GM20431 (cell line): ENCODE data around the gene OSBPL10.

Experiments
- in situ Hi-C: fragments of 300-500 bp; cut with MseI, MboI; formaldehyde crosslinking; loops from one replicate; pipeline ENCODE4 v1.15.0; 2020; ENCODE audit warnings: low sequenced_read_pairs; ENCODE audit not compliant: unreplicated experiment

The OSBPL10 gene

GRCh38 chr3:31661286-31661685, 319.8 kb downstream of the OSBPL10 start:
- in situ Hi-C loops, result no loop called here

- in situ Hi-C loops, result no loop called here
Observed at GRCh38 chr3:31659246-31659645, 321.8 kb downstream of the OSBPL10 start.

DNA sequence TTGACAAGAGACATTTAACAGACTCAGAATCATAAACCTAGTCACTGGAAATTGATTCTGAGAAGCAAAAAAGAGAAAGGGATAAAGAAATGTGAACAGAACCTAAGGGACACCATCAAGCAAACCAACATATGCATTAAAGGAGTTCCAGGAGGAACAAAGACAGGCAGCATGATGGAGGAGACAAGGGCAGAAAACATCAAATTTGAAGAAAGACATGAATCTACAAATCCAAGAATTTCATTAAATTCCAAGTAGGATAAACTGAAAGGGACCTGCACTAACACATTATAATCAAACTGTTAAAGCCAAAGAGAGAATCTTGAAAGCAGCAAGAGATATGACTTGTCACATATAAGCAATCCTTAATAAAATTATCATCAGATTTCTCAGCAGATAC, 326.1 kb downstream of the OSBPL10 start:
- in situ Hi-C loops, result no loop called here

DNA sequence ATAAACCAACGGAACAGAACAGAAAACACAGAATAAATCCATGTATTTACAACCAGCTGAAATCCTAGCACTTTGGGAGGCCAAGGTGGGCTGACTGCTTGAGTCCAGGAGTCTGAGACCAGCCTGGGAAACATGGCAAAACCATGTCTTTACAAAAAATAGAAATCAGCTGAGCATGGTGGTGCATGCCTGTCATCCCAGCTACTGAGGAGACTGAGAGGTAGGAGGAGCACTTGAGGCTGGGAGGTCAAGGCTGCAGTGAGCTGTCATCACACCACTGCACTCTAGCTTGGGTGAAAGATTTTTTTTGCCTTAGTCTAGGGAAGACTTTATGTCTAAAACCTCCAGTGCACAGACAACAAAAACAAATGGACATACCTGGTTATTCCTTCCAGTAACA, 327.6 kb downstream of the OSBPL10 start:
- in situ Hi-C loops, result no loop called here

GRCh38 chr3:31652296-31652695, 328.8 kb downstream of the OSBPL10 start:
- in situ Hi-C loops, result no loop called here

DNA sequence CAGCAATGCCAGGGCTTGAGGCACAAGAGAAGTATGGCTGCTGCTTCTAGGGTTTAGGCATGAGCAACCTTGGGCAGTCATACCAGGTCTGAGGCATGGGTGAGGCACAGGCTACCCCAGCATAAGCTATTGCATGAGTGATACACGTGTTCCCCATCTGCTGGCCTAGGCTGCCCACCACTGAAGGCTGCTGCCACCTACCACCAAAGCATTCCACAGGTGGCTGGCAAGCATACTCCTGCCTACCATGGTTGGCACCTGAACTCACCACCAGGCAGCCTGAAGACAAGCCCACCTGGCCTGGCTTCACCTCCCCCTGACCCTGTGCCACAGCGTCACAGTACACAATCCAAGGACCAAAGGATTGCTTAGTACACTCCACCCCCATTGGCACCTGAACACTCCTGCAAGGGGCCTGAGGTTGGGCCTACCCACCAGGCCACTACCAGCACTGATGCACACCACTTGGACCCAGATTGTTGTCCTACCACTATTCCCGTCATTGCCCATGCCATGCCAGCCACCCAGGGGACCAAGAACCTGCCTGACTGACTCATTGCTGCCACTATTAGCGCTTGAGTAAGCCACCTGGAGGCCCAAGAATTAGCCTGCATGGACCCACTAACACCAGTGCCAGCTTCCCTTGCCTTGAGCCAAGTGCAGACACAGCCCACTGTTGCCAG, 332.6 kb downstream of the OSBPL10 start:
- in situ Hi-C loops, result no loop called here

DNA sequence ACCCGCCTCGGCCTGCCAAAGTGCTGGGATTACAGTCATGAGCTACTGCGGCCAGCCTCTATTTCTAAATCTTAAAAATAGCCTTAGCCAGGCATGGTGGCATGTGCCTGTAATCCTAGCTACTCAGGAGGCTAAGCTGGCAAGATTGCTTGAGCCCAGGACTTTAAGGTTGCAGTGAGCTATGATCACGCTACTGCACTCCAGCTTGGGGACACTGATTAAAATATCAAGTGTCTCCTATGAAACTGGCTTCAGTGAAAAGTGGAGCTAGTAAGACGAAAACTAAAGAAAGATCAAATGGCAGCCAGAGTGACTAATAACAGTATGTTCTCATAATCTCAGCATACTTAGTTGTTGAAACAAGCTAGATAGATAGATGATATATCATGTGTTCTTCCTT, 335.8 kb downstream of the OSBPL10 start:
- in situ Hi-C loops, result no loop called here

- in situ Hi-C loops, result no loop called here
Observed at GRCh38 chr3:31639828-31640227, 341.2 kb downstream of the OSBPL10 start.

DNA sequence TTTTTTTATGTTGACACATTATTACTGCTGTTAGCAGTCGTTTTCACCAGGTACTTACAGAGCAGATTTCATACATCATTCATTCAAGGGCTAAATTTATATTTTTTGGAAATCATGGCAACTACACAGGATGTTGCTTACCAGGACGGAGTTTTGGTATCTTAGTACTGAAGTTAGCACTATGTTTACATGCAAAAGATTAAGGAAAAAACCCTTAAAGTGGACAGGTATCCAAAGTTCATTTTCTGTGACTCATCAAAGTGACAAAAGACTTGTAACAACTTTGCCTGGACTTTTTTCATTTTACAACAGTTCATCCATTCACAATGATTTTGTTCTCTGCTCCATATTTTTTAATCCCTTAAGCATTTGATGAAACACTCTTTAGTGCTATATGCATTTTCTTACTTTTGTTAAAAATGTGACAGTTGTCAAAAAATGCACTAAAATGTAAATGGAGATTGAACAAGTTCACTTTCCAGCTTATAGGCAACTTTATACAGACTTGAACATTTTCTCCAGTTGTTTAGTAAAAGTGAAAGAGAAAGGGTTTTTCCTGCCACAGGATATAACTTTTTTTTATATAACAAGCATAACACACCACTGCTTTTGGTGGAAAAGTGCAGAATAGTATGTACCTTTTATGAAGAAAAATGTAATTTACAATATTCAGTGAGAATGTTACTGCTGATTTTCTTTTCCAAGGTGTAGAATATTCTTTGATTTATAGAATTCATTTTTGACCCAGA, 344.2 kb downstream of the OSBPL10 start:
- in situ Hi-C loops, result no loop called here

DNA sequence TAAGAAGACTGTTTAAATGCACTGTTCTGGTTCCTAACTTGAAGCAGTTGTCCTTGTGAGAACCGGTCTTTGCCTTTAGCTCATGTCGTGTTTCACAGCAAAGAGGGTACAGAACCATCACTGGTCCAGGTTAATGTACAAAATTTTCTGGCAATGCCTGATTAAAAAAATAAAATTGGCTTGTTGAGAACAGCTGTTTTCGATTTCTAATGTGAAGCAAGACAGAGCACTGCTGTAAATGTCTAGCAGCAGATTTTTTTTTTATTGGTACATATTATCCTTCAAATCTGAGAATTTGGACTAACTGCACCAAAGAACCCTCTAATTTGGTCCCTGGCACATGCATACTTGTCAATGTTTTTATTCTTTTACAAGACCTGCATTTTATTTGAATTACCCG, 345.0 kb downstream of the OSBPL10 start:
- in situ Hi-C loops, result no loop called here

DNA sequence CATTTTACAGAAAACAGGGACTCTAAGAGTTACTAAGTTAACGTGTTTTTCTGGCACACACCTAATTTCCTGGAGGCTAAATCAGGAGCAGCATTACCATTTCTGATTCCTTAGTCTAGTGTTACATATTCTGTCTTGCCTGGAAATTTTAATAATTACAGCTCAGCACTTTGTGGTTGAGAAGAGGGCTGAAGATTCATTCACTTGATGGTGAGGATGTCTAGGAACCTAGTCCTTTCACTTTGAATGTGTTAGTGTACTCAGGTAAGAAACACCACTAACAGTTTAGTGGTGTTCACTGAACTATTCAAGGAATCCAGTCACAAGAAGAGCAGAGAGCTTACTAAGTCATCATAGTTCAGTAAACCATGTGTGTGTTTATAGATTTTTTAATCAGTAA, 345.5 kb downstream of the OSBPL10 start:
- in situ Hi-C loops, result no loop called here

- in situ Hi-C loops, result no loop called here
Observed at GRCh38 chr3:31634476-31634875, 346.6 kb downstream of the OSBPL10 start.

DNA sequence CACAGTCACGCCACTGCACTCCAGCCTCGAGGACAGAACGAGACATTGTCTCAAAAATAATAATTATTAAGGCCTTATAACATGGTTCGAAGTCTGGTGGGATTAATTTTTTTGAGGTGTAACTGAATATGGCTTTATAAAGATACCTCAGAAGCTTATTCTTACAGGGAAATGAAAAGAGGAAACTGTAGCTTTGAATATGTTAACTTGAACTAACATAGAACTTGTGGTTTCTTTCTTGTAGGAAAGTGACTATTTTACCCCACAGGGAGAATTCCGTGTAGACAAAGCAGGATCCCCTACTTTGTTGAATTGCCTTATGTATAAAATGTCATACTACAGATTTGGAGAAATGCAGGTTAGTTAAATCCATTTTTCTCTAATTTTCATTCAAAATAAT, 352.0 kb downstream of the OSBPL10 start:
- in situ Hi-C loops, result no loop called here

- in situ Hi-C loops, result no loop called here
Observed at GRCh38 chr3:31625358-31625757, 355.7 kb downstream of the OSBPL10 start.

GRCh38 chr3:31624083-31624709, 356.9 kb downstream of the OSBPL10 start:
- in situ Hi-C loops, result no loop called here

GRCh38 chr3:31622636-31623288, 358.3 kb downstream of the OSBPL10 start:
- in situ Hi-C loops, result no loop called here

DNA sequence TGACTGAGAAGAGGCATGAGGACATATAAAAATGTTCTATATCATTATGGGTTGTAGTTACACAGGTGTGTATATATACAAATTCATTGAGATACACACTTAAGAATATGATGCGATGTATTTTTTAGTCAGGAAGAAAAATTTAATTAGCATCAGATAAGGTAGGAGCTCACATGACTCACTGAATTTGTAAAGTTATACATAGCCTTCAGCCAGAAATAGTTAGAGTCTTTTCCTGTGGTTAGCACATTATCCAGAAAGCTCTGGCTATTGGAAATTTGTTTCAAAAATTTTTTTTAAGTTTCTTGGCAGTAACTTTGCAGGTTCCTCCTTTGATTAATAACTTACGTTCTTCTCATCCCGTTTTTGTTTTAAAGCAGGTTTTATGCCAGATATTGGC, 359.7 kb downstream of the OSBPL10 start:
- in situ Hi-C loops, result no loop called here

DNA sequence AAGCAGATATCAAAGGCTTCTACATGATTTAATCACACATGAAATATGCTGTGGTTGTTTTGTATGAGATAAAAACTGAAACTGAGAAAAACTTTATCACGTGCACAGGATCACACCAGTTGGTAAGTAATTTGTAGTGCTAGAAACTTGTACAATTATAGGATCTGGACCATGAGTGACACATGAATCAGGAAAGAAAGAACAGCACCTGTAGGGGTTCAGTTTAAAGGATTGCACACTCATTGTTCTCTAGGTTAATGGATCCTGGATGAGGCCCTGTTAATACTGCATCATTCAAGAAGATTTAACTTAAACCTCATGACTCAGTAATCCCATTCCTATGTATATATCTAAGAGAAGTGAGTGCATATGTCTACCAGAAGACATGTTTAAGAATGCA, 360.4 kb downstream of the OSBPL10 start:
- in situ Hi-C loops, result no loop called here

- in situ Hi-C loops, result no loop called here
Observed at GRCh38 chr3:31616711-31617110, 364.4 kb downstream of the OSBPL10 start.

DNA sequence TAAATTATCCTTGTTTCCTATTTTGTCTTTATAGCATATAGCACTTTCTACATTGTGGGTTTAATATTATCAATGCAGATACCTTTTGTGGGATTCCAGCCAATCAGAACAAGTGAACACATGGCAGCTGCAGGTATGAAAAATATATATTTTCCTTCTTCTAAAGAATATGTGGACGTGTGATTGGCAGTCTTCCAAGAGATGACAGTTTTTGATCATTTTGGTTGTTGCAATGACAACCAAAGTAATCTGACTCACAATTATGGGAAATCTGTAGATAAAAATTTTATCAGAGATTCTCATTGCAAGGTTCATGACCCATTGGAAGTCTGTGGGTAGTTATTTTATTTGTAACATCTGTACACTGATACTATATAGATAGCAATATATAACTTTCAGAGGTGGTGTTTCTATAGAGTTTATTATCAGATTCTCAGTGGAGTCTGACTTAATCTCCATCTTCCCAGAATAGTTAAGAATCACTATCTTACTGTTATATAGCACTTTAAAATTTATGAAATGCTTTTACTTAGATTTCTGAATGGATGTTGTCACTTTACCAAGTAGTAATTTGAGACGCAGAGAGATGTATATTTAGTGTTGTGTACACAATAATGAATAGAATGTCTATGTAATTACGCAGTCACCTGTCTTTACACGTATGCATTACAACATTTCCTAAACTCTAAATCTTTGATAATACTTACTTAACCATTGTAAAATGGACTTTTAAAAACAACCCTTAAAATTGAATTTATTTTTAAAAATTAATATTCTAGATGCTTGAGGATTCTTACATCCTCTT, 365.8 kb downstream of the OSBPL10 start:
- in situ Hi-C loops, result no loop called here
